GM21515 (cell line): ENCODE results near the gene NFATC3.

Source experiments
- ATAC-seq: cut with Tn5 transposase; IDR thresholded peaks from one replicate; pipeline ENCODE4 v1.9.1; 2021; ENCODE audit not compliant: unreplicated experiment

The NFATC3 gene

DNA sequence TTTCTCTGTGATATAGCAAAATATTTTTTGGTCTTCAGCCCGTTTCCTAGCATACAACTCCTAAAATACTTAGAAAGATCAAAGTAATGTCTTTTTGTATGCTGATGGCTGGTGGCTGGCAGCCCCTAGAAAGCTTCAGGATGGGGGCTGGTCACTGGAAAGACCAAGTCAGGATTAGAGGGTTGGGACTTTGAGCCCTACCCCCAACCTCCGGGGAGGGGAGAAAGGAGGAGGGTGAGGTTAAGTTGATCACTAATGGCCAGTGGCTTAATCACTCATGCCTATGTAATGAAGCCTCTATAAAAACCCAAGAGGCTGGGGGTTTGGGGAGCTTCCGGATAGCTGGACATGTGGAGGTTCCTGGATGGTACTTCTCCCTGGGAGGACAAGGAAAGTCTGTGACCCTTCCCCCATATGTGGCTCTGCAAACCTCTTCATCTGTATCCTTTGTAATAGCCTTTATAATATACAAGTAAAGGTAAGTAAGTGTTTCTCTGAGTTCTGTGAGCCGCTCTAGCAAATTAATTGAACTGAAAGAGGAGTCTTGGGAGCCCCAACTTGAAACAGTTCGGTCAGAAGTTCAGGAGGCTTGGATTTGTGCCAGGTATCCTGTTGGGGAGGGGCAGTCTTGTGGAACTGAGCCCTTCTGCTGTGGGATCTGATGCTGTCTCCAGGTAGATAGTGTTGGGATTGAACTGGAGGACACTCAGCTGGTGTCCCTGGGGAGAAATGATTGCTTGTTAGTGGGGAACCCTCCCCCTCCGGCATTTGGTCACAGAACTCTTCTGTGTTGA lies 182.6 kb downstream of the NFATC3 start:
- no peak for ATAC-seq

- no peak for ATAC-seq
Observed at GRCh38 chr16:68269793-68270192, 184.6 kb downstream of the NFATC3 start.

GRCh38 chr16:68270353-68270752 lies 185.2 kb downstream of the NFATC3 start:
- ATAC-seq = no peak

DNA sequence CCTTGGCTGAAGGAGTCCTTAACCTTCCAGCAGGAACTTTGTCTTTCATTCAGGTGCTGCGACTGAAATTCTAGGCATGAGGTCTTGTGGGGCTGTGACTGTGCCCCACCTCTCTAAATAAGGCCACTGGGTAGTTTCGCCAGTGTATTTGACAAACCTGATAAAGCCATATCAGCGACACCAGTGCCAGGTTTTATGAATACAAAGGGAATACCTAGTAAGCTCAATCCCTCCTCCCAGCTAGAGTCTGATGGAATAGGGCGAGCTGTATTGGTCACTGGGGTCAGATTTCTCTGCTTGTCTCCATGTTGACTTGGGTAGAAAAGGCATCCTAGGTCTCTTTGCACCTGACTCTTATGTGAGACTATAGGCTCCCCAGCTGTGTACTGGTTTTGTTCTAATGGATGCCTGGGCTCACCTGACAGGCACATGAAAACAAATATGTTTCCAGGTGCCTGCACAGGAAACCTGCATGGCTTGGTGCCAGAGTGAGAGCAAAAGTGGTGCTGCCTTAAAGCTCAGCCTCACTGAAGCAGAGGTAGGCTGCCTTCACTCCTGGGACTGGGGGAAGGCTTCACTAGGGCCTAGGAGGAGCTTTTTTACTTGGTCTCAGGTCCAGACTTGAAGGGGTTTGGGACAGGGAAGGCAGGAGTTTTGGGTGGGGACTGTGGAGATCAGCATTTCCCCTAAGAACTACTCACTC lies 187.5 kb downstream of the NFATC3 start:
- no peak for ATAC-seq

DNA sequence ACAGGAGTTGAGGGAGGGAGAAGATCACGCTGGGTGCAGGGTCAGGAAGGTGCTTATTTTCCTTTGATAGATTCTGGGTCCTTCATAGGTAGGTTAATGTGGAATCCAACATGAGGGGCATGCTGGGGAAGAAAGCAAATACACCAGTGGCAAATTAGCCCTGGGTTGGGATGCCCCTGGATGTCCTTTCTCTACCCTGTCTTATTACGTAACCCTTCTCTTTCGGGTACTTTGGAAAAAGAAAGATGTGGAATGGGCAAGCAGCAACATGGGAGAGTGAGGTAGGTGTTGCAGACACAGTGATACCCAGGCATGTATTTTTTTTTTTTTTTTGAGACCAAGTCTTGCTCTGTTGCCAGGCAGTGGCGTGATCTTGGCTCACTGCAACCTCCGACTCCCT lies 188.3 kb downstream of the NFATC3 start:
- ATAC-seq = no peak

- no peak for ATAC-seq
Observed at GRCh38 chr16:68273896-68274295, 188.7 kb downstream of the NFATC3 start.

GRCh38 chr16:68274441-68274840 lies 189.3 kb downstream of the NFATC3 start:
- no peak for ATAC-seq

- no peak for ATAC-seq
Observed at GRCh38 chr16:68275611-68276191, 190.5 kb downstream of the NFATC3 start.

DNA sequence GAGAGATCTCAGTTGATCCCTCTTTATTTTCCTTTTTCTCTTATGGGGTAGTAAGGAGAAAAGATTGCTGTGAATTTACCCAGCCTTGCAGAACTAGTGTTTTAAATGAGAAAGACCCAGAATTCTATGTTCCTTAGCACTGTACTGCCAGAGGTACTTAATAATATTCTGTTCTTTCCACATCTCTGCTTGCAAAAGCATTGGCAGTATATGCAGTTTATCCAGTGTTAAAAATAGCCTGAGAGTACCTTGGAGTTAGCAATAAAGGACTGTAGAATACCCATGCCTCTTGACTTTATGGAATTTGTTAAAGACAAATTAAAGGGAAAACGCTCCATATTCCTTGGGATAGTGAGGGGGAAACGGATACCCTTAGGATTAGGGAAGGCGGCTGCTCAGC lies 191.1 kb downstream of the NFATC3 start:
- ATAC-seq = no peak
